Measurements from ENCODE around the gene CALN1. TPM values are rescaled to one million over a fixed set of nuclear protein-coding genes. Genes with fewer than 3 reads are reported as not detected.

Gene CALN1
- polyA plus RNA-seq, 1 donor from 2014 or later = 7.8 TPM

- Histone ChIP-seq H3F3A (ENCODE audit: insufficient read depth, low read length, poor library complexity, severe bottlenecking) (no peaks in the 10 kb centered on the region), H3K4me3 (ENCODE audit: low read length) (no peak overlapping the region), H3K9me3 (ENCODE audit: low read length) (no peaks in the 10 kb centered on the region), H4K20me1 (ENCODE audit: insufficient read depth) (no peaks in the 10 kb centered on the region), H3K9me2 (ENCODE audit: insufficient read depth, low read length) (no peaks in the 10 kb centered on the region), H3K4me2 (ENCODE audit: low read length) (no peak overlapping the region), H3K27ac (ENCODE audit: low read length) (no peak overlapping the region), H3K36me3 (ENCODE audit: insufficient read depth, low read length) (no peaks in the 10 kb centered on the region), H3K27me3 (ENCODE audit: insufficient read depth, low read depth, low read length) (no peaks in the 10 kb centered on the region), H3K9ac (ENCODE audit: low read length) (no peak overlapping the region), H2AFZ (ENCODE audit: low read depth, low read length) (no peak overlapping the region), H3K79me2 (replicated peaks; ENCODE audit: insufficient read depth, low read length) (no peaks in the 10 kb centered on the region)
- TF ChIP-seq POLR2AphosphoS5 (IDR thresholded peaks at IDR 0.05) (no peak), EP300 (conservative IDR thresholded peaks at IDR 0.05; ENCODE audit: poor library complexity, severe bottlenecking) (no peak), SMC3 (conservative IDR thresholded peaks at IDR 0.05; ENCODE audit: poor library complexity) (no peak), RAD21 (conservative IDR thresholded peaks at IDR 0.05) (no peak), EZH2 (IDR thresholded peaks at IDR 0.05; ENCODE audit: borderline replicate concordance, insufficient read depth, low read length, poor library complexity, severe bottlenecking) (no peak), TAF1 (IDR thresholded peaks at IDR 0.05; ENCODE audit: low read depth) (no peak), MXI1 (conservative IDR thresholded peaks at IDR 0.05; ENCODE audit: poor library complexity, severe bottlenecking) (no peak)
- TF ChIP-seq, protein P1, sequence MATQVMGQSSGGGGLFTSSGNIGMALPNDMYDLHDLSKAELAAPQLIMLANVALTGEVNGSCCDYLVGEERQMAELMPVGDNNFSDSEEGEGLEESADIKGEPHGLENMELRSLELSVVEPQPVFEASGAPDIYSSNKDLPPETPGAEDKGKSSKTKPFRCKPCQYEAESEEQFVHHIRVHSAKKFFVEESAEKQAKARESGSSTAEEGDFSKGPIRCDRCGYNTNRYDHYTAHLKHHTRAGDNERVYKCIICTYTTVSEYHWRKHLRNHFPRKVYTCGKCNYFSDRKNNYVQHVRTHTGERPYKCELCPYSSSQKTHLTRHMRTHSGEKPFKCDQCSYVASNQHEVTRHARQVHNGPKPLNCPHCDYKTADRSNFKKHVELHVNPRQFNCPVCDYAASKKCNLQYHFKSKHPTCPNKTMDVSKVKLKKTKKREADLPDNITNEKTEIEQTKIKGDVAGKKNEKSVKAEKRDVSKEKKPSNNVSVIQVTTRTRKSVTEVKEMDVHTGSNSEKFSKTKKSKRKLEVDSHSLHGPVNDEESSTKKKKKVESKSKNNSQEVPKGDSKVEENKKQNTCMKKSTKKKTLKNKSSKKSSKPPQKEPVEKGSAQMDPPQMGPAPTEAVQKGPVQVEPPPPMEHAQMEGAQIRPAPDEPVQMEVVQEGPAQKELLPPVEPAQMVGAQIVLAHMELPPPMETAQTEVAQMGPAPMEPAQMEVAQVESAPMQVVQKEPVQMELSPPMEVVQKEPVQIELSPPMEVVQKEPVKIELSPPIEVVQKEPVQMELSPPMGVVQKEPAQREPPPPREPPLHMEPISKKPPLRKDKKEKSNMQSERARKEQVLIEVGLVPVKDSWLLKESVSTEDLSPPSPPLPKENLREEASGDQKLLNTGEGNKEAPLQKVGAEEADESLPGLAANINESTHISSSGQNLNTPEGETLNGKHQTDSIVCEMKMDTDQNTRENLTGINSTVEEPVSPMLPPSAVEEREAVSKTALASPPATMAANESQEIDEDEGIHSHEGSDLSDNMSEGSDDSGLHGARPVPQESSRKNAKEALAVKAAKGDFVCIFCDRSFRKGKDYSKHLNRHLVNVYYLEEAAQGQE (IDR thresholded peaks at IDR 0.05; ENCODE audit: borderline replicate concordance) = no peak
- TF ChIP-seq, protein P2, sequence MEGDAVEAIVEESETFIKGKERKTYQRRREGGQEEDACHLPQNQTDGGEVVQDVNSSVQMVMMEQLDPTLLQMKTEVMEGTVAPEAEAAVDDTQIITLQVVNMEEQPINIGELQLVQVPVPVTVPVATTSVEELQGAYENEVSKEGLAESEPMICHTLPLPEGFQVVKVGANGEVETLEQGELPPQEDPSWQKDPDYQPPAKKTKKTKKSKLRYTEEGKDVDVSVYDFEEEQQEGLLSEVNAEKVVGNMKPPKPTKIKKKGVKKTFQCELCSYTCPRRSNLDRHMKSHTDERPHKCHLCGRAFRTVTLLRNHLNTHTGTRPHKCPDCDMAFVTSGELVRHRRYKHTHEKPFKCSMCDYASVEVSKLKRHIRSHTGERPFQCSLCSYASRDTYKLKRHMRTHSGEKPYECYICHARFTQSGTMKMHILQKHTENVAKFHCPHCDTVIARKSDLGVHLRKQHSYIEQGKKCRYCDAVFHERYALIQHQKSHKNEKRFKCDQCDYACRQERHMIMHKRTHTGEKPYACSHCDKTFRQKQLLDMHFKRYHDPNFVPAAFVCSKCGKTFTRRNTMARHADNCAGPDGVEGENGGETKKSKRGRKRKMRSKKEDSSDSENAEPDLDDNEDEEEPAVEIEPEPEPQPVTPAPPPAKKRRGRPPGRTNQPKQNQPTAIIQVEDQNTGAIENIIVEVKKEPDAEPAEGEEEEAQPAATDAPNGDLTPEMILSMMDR (IDR thresholded peaks at IDR 0.05; ENCODE audit: poor library complexity, severe bottlenecking) = no peak
Observed at GRCh38 chr7:71864130-71864529, 548.0 kb downstream of the CALN1 start.

DNA sequence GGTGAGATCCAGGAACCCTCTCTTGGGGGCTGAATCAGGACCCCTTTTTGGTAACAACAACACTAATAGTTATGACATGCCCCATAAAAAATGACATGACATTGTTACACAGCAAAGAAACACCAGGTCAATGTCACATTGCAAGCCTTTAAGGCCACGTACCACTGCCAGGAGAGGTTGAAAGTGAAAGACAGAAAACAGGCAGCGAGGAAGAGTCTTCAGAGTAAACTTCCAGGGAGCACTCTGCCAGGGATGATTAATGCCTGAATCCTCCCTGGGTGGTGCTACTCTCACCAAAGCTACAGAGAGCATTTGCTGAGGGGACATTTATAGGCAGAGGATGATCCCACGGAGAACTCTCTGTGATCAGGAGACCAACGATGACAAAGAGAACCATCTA is 551.6 kb downstream of the CALN1 start:
- Histone ChIP-seq H3K27ac (ENCODE audit: low read length) (no peak overlapping the region), H3K9me3 (ENCODE audit: low read length) (no peaks in the 10 kb centered on the region), H3K4me2 (ENCODE audit: low read length) (no peak overlapping the region), H3K79me2 (replicated peaks; ENCODE audit: insufficient read depth, low read length) (no peaks in the 10 kb centered on the region), H3F3A (ENCODE audit: insufficient read depth, low read length, poor library complexity, severe bottlenecking) (no peaks in the 10 kb centered on the region), H2AFZ (ENCODE audit: low read depth, low read length) (no peak overlapping the region), H3K36me3 (ENCODE audit: insufficient read depth, low read length) (no peaks in the 10 kb centered on the region), H3K27me3 (ENCODE audit: insufficient read depth, low read depth, low read length) (no peaks in the 10 kb centered on the region), H3K9ac (ENCODE audit: low read length) (no peak overlapping the region), H4K20me1 (ENCODE audit: insufficient read depth) (no peaks in the 10 kb centered on the region), H3K4me3 (ENCODE audit: low read length) (no peak overlapping the region), H3K9me2 (ENCODE audit: insufficient read depth, low read length) (no peaks in the 10 kb centered on the region)
- TF ChIP-seq TAF1 (IDR thresholded peaks at IDR 0.05; ENCODE audit: low read depth) (no peak), MXI1 (conservative IDR thresholded peaks at IDR 0.05; ENCODE audit: poor library complexity, severe bottlenecking) (no peak), EP300 (conservative IDR thresholded peaks at IDR 0.05; ENCODE audit: poor library complexity, severe bottlenecking) (no peak), POLR2AphosphoS5 (IDR thresholded peaks at IDR 0.05) (no peak), RAD21 (conservative IDR thresholded peaks at IDR 0.05) (no peak)
- TF ChIP-seq, protein P2 (IDR thresholded peaks at IDR 0.05; ENCODE audit: poor library complexity, severe bottlenecking) = no peak

All from neural cell (in vitro differentiated cells).